SJSA1 (cell line): ENCODE results near the gene KIAA0040. TPM values are rescaled to one million over a fixed set of nuclear protein-coding genes. Genes with fewer than 3 reads are reported as not detected.
A peak's percentile ranks its signal among the peaks of the same experiment; 100 is the strongest.

Source experiments
- DNase-seq, 2 experiments: peaks; one replicate each; pipeline ENCODE4 v3.0.0-alpha.2; 2015 to 2020; ENCODE audit warnings: low spot score in 2 of 2, low read depth in 1 of 2
- H3K27ac ChIP-seq: fragments of 250-450 bp; sonication (Bioruptor Pico); 2 replicates; pipeline ENCODE4 v1.5.1; 2020; ENCODE audit warnings: mild to moderate bottlenecking, moderate library complexity
- H3K27me3 ChIP-seq: fragments of 250-450 bp; sonication (Bioruptor Pico); replicated peaks from 2 replicates; pipeline ENCODE4 v1.5.1; 2020; ENCODE audit warnings: mild to moderate bottlenecking, moderate library complexity
- H3K36me3 ChIP-seq: fragments of 250-450 bp; sonication (Bioruptor Pico); 2 replicates; pipeline ENCODE4 v1.5.1; 2020; ENCODE audit warnings: mild to moderate bottlenecking
- H3K4me1 ChIP-seq: fragments of 250-450 bp; sonication (Bioruptor Pico); replicated peaks from 2 replicates; pipeline ENCODE4 v1.6.1; 2021; ENCODE audit warnings: mild to moderate bottlenecking
- H3K4me3 ChIP-seq: fragments of 250-450 bp; sonication (Bioruptor Pico); 2 replicates; pipeline ENCODE4 v1.5.1; 2020; ENCODE audit warnings: mild to moderate bottlenecking
- H3K9me3 ChIP-seq: fragments of 250-450 bp; sonication (Bioruptor Pico); replicated peaks from 2 replicates; pipeline ENCODE4 v1.5.1; 2020; ENCODE audit warnings: mild to moderate bottlenecking
- total RNA-seq: library from RNA; depleted of rRNA; stranded (reverse); fragments of >200 nt; shearing (Covaris generic); gene quantifications from 2 replicates; pipeline ENCODE4 v1.2.3, GENCODE V29; 2014

Gene KIAA0040
- total RNA-seq, 1 experiment from 2014 or later = 14.5 TPM

DNA sequence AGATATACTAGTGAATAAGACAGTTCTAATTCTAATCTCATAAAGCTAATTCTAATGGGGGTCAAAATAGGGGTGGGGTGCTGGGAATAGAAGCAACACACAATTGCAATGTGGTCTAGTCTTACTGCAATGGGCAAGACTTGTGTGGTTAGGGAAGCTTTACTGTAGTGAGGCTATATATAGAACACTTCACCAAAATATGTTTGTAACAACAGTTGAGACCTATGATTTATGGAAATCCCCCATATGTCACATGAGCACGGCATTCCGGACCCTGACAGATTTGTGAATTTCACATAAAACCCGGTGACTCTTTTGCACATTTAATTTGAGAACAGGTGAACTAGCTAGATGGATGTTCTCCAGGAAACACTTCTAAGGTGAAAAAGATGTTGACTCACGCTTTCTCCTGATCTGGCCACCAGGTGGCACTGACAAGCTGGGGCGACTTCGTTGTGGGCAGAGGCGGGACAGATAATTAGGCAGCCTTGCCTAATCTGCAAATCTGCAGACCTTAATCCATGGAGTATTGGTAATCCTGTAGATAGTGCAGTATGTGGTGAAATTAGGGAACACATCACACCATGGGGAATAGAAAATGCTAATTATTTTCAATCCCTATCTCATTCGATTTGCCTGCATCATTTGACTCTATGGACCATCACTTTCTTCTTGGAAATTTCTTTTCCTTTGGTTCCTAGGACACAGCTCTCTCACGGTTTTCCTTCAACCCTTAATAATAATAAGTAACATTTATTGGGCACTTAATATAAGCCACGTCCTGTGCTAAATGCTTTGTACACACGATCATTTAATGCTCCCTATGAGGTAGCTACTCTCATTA lies 37.7 kb downstream of the KIAA0040 start:
- Histone ChIP-seq H3K4me1 (peaks cover 10% of the 10 kb centered on the region), H3K36me3 (peaks cover under 1% of the 10 kb centered on the region)
- DNase-seq = peak; percentile 43 to 62

GRCh38 chr1:175152006-175152652 lies 40.4 kb downstream of the KIAA0040 start:
- 0 out of 2 replicates have a peak, but pooled peaks cover 3% of the 10 kb centered on the region for H3K27me3 ChIP-seq
- no peaks in the 10 kb centered on the region for H3K36me3 ChIP-seq
- H3K9me3 ChIP-seq = no peaks in the 10 kb centered on the region
- H3K4me1 ChIP-seq = 0 out of 2 replicates have a peak, but pooled peaks cover 6% of the 10 kb centered on the region
- H3K27ac ChIP-seq = no peak overlapping the region
- DNase-seq = peak in 1 of 2 experiments; percentile 50
- no peak overlapping the region for H3K4me3 ChIP-seq

More for the DNA sequence above, 37.7 kb downstream of the KIAA0040 start:
- H3K4me3 ChIP-seq = no peak overlapping the region
- H3K9me3 ChIP-seq = no peaks in the 10 kb centered on the region
- H3K27ac ChIP-seq = no peak overlapping the region
- 0 out of 2 replicates have a peak, but pooled peaks cover 3% of the 10 kb centered on the region for H3K27me3 ChIP-seq

GRCh38 chr1:175150596-175151319 lies 41.8 kb downstream of the KIAA0040 start:
- H3K4me1 ChIP-seq = 0 out of 2 replicates have a peak, but pooled peaks cover 6% of the 10 kb centered on the region
- H3K27me3 ChIP-seq = 0 out of 2 replicates have a peak, but pooled peaks cover 3% of the 10 kb centered on the region
- no peak overlapping the region for H3K4me3 ChIP-seq
- H3K36me3 ChIP-seq = no peaks in the 10 kb centered on the region
- no peak overlapping the region for H3K27ac ChIP-seq
- DNase-seq = no peak
- H3K9me3 ChIP-seq = no peaks in the 10 kb centered on the region

DNA sequence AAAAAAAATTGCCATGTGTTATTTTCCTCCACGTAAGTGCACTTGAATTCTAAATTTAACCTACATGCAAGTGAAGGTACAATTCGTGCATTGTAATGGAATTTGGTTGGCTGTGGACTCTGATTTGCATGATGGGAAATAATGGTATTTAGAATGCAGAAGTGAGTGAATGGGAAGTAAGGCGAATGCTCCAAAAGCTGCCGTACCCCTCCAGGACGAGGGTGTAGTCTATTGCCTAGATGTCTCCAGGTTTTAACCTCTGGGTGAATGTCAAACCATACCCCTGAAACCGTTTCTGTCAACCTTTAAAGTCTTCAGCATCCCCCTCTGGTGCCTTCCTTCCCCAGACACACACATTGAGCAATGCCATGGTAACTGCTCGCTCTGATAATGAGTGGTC lies 44.5 kb downstream of the KIAA0040 start:
- no peak overlapping the region for H3K4me3 ChIP-seq
- no peaks in the 10 kb centered on the region for H3K36me3 ChIP-seq

DNA sequence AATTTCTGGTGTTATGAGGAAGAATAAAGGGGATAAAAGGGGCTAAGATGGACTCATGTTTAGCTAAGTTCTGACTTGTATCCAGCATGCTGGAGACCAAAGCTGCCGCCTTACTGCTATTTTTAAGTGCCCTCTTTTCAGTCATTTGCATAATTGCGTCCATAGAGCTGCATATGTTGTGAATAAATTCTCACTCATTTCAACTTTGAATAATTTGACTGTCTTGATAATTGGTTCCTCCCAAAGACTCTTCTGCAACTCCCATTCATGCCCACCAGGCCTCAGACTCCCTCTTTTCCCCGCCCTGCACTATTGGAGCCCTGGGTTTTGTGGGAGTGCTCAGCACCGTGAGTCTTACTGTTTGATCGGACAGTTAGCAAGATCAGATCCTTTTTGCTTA lies 45.0 kb downstream of the KIAA0040 start:
- H3K4me1 ChIP-seq = 0 out of 2 replicates have a peak, but pooled peaks cover 6% of the 10 kb centered on the region
- H3K9me3 ChIP-seq = no peaks in the 10 kb centered on the region
- DNase-seq = no peak
- no peaks in the 10 kb centered on the region for H3K27me3 ChIP-seq
- H3K36me3 ChIP-seq = no peaks in the 10 kb centered on the region
- no peak overlapping the region for H3K4me3 ChIP-seq
- no peak overlapping the region for H3K27ac ChIP-seq

More for the DNA sequence above, 44.5 kb downstream of the KIAA0040 start:
- Histone ChIP-seq H3K27me3 (no peaks in the 10 kb centered on the region), H3K27ac (no peak overlapping the region), H3K9me3 (no peaks in the 10 kb centered on the region), H3K4me1 (0 out of 2 replicates have a peak, but pooled peaks cover 6% of the 10 kb centered on the region)
- no peak for DNase-seq

GRCh38 chr1:175146529-175147213 lies 45.9 kb downstream of the KIAA0040 start:
- DNase-seq = peak; percentile 52 to 74

GRCh38 chr1:175145899-175146528 lies 46.6 kb downstream of the KIAA0040 start:
- Histone ChIP-seq H3K4me3 (no peak overlapping the region), H3K27me3 (no peaks in the 10 kb centered on the region), H3K27ac (no peak overlapping the region), H3K36me3 (no peaks in the 10 kb centered on the region), H3K4me1 (0 out of 2 replicates have a peak, but pooled peaks cover 6% of the 10 kb centered on the region), H3K9me3 (no peaks in the 10 kb centered on the region)
- DNase-seq = no peak

More at GRCh38 chr1:175146529-175147213, 45.9 kb downstream of the KIAA0040 start:
- Histone ChIP-seq H3K27ac (no peak overlapping the region), H3K4me1 (0 out of 2 replicates have a peak, but pooled peaks cover 6% of the 10 kb centered on the region), H3K36me3 (no peaks in the 10 kb centered on the region), H3K9me3 (no peaks in the 10 kb centered on the region), H3K4me3 (no peak overlapping the region), H3K27me3 (no peaks in the 10 kb centered on the region)

DNA sequence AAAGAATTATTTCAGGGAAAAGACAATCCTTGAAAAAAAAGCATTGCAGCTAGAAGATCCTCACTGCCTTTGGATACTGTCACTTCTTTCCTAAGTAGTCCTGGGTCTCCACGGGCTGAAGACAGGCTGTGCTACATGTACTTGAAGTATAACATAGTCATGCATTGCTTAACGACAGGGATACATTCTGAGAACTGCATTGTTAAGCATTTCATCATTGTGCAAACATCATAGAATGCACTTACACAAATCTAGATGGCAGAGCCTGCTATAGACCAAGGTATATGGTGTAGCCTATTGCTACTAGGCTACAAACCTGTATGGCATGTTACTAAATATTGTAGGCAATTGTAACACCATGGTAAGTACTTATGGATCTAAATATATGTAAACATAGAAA lies 54.0 kb downstream of the KIAA0040 start:
- no peaks in the 10 kb centered on the region for H3K36me3 ChIP-seq
- no peak for DNase-seq
- no peaks in the 10 kb centered on the region for H3K27me3 ChIP-seq
- H3K4me1 ChIP-seq = no peaks in the 10 kb centered on the region; the same call in 1 of the 2 replicates
- no peak overlapping the region for H3K27ac ChIP-seq
- no peak overlapping the region for H3K4me3 ChIP-seq
- no peaks in the 10 kb centered on the region for H3K9me3 ChIP-seq

- Histone ChIP-seq H3K36me3 (no peaks in the 10 kb centered on the region), H3K4me1 (peaks cover 10% of the 10 kb centered on the region), H3K27me3 (no peaks in the 10 kb centered on the region), H3K4me3 (no peak overlapping the region), H3K27ac (no peak overlapping the region), H3K9me3 (no peaks in the 10 kb centered on the region)
- DNase-seq = no peak
Observed at GRCh38 chr1:175137369-175137768, 55.2 kb downstream of the KIAA0040 start.

DNA sequence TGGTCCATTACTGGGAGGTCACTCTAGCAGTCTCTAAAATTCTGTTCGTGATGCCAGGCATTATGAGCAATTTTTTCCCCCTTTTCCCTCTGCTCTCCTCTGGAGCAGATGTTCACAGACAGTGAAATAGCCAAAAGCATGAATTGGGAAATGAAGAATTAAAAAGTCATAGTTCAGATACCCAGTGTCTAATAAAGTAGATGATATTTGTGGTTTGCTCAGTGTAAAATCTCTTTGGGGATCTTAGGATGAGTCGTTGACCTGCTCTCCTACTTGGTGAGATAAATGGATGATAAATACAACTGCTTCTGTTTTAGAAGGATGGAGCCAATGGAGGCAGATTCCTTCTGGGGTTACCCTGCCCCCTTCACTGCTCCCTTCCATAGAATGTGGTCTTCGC lies 56.3 kb downstream of the KIAA0040 start:
- H3K27me3 ChIP-seq = no peaks in the 10 kb centered on the region
- H3K4me3 ChIP-seq = no peak overlapping the region
- no peak for DNase-seq
- H3K9me3 ChIP-seq = no peaks in the 10 kb centered on the region
- no peaks in the 10 kb centered on the region for H3K36me3 ChIP-seq
- H3K27ac ChIP-seq = no peak overlapping the region
- peaks cover 21% of the 10 kb centered on the region for H3K4me1 ChIP-seq

DNA sequence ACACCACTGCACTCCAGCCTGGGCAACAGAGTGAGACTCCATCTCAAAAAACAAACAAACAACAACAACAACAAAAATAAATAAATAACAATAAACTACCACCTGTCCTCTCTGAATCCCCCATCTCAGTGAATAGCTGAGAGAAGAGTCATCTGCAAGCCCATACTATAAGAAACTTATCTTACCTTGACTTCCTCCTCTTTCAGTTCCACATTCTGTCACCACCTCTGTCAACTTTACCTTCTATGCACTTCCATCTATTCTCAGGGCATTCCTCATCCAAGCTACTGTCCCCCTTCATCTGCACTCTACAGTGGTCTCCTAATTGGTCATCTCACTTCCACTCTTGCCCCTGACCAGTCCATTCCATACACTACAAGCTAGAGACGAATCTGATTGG lies 58.1 kb downstream of the KIAA0040 start:
- no peak overlapping the region for H3K27ac ChIP-seq
- no peak for DNase-seq
- no peaks in the 10 kb centered on the region for H3K9me3 ChIP-seq
- peaks cover 37% of the 10 kb centered on the region for H3K4me1 ChIP-seq
- no peaks in the 10 kb centered on the region for H3K36me3 ChIP-seq
- H3K4me3 ChIP-seq = no peak overlapping the region
- no peaks in the 10 kb centered on the region for H3K27me3 ChIP-seq

DNA sequence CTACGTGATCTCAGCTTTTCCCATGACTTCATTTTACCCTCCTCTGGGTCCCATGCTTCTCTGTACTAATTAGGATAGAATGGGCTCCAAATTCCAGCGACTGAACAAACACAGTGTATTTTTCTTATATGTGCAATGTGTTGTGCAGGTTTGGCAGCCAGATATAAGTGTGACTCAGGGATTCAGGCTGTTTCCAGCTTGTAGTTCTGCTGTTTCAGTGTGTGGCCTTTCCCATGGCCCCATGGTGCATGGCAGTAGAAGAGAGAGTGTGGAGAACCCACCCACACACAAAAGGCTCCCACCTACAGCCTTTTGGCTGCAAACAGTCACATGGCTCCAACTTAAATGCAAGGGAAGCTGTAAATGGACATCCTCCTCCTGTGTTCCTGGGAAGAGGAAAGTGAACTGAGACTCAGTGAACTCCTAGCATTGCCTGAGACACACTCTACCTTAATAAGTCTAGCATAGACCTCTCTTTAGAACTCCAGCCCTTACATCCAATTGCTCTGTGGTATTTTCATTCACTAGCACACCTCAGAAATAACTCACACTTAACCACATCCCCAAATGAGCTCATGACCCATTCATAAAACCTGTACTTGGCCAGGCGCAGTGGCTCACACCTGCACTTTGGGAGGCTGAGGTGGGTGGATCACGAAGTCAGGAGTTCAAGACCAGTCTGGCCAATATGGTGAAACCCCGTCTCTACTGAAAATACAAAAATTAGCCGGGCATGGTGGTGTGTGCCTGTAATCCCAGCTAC lies 58.7 kb downstream of the KIAA0040 start:
- no peak for DNase-seq
- Histone ChIP-seq H3K27ac (no peak overlapping the region), H3K4me1 (peaks cover 41% of the 10 kb centered on the region)

More for the DNA sequence above, 58.7 kb downstream of the KIAA0040 start:
- no peaks in the 10 kb centered on the region for H3K27me3 ChIP-seq
- no peaks in the 10 kb centered on the region for H3K9me3 ChIP-seq
- H3K36me3 ChIP-seq = no peaks in the 10 kb centered on the region
- no peak overlapping the region for H3K4me3 ChIP-seq
